T-helper 1 cell (primary cell): Measurements from ENCODE around the gene BSDC1.

Experiments used
- DNase-seq, 5 donors: peaks; one replicate each; pipeline ENCODE4 v3.0.0-alpha.2; 2012 to 2020

BSDC1 gene

DNA sequence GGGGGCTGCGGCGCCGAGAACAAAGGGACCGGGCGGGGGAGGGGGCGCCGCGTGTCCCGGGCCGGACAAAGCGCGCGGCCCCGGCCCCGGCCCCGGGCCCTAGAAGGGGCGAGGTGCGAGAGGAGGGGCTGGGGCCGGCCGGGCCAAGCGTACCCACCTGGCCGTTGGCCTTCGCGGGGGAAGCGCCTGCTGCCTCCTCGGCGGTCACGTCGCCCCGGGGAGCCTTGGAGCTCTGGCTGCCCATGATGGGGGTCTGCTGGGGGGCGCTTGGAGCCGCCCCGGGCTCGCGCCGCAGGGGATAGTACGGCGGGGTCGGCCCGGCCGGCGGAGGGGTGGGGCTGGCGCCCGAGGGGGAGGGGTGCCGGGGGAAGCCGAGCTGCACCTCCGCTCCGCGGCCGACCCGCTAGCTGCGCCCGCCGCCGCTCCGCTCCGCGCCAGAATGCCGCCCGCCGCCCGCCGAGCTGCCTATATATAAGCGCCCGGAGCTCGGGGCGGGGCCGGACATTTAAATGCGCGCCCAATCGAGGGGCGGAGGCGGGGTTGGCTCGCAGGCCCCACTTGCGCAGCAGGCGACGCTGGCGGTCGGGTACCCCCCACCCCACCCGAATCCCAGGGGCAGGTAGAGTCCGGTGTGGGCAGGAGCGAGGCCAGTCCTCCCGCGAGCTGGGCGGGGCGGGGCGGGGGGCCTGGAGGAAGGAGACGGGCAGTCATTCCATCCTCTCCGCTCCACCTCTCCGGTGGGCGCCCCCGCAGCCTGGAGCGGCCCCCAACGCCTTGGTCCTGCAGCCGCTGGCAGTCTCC is 58.3 kb downstream of the BSDC1 start, which contains the start of gene MARCKSL1:
Gene MARCKSL1, minus strand, starts transcription at position 444 of the 801 bp plus-strand sequence. Its CDS starts 200 bp downstream, at position 244.
- peak; percentile 74 to 83 (median 77) for DNase-seq

DNA sequence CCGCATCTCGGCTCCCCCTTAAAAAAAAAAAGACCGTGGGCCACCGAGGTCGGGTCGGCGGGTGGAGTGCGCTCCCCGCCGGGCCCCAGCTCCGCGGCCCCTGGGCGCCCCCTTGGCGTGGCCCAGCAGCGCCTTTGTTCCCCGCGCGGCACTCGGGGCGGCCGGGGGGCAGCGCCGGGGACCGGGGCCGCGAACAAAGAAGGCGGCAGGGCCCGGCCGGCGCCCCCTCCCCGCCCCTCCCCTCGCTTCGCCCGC is 58.8 kb downstream of the BSDC1 start:
- DNase-seq: no peak

DNA sequence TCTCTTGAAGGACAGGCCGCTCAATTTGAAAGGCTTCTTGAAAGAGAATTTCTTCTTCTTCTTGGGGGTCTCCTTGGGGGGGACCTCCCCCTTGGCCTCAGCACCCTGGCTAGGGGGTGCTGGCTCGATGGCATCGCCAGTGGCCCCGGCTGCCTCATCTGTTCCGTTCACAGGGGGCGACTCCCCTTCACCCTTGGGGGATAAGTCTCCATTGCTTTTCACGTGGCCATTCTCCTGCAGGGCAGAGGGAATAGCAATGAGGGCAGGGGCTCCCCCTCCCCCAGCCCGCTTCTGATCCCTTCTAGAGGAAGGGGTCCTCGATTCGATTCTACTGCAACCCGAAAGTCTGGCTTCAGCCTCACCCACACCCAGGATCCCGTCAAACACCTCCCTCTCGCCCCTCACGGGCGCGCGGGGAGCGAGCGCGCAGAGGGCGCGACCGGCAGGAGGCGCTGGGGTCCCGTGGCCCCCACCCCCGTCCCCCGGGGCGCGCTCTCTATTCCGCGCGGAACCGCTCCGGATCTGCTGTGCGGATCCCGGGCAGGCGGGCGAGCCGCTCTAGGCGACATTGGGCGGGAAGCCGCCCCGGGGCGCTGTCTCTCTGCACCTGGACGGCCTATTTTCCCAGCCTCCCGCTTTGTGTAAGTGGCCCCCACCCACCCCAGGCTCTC is 59.2 kb downstream of the BSDC1 start:
- DNase-seq: peak; percentile 46 to 74 (median 59)

DNA sequence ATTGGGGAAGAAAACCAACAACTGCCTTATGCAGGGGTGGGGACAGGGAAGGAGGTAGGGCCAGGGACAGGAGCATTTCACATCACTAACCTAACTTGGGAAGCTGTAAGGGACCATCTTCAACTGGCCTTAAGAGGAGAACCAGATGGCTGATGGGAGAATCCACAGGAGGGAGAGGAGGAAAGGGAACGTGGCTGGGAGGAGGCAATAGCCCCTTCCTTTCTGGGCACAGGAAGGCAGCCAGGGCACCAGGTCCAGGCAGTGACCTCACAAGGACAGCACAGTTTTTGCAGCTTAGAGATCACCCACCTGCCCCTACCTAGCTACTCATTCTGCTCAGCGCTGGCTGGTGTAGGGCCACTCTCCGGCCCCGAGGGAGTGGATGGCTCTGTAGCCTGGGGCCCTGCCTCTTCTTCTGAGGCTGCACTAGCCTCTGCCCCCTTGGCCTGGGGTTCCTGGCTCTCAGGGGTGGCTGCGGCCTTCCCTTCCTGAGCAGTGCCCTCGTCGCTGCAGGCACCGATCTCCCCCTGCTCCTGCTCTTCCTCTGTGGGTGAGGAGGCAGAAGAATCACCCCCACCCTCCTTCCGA is 59.9 kb downstream of the BSDC1 start:
- no peak for DNase-seq

DNA sequence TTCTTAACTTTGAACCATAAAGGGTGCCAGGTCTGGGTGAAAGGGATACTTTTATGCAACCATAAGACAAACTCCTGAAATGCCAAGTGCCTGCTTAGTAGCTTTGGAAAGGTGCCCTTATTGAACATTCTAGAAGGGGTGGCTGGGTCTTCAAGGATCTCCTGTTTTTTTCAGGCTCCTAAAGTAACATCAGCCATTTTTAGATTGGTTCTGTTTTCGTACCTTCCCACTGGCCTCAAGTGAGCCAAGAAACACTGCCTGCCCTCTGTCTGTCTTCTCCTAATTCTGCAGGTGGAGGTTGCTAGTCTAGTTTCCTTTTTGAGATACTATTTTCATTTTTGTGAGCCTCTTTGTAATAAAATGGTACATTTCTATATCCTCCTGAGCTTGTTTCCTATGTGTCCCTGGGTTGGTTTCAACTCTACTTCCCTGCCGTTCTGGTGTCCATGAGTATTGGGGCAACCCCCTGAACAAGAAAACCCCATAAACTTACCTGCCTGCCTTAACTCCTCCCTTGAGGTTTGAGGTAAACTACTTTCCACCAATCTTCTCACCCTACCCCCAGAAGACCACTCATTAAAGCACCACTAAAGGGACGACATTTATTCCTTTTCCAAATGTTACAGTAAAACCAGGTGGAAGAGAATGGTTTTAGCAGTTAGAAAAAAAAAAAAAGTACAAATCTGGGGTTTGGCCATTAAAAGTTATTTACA is 60.8 kb downstream of the BSDC1 start:
- no peak for DNase-seq

DNA sequence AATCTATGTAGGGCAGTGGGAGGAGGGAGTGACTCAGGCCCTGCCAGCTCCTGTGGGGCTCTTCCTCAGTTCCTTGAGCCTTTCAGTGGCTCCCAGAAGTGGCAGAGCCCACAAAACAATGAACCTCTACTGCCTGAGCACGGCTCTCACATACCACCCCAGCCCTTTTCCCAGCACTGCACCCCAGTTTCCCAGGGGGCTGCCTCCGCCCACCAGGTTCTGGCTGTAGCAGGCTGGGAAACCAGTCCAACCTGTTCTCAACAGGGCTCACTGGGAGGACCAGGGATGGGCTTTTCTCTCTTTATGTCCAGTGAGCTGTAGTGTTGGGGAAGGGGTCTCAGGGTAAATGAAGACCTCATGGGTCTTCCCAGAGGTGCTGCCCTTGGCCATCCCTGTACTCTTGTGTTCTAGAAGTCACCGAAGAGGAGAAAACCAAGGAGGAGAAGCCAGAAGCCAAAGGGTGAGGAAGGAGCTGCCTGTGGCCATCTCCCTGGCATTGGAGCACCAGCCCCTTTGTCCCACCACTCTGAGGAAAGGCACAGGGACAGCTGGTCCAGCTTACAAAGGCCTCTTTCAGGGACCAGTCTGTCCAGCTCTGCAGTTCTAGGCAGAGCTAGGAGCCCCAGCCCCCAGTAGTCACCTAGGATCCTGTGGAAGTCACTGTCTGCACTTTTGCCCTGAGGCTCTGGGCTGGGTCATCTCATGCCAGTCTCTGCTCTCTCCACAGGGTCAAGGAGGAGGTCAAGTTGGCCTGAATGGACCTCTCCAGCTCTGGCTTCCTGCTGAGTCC is 61.8 kb downstream of the BSDC1 start:
- no peak for DNase-seq

DNA sequence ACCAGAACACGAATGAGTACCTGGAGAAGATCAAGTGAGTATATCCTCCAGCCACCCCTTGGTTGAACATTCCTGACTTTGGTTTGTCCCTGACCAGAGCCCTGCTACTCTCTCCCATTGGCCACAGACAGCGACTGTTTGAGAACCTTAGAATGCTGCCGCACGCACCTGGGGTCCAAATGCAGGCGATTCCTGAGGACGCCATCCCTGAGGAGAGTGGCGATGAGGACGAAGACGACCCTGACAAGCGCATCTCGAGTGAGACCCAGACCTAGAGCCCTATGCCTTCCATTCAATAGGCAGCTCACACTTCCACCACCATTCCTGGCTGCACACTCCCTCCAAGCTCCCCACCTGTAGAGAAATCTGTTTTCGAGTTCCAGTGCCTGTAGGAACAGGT is 62.7 kb downstream of the BSDC1 start:
- no peak for DNase-seq

DNA sequence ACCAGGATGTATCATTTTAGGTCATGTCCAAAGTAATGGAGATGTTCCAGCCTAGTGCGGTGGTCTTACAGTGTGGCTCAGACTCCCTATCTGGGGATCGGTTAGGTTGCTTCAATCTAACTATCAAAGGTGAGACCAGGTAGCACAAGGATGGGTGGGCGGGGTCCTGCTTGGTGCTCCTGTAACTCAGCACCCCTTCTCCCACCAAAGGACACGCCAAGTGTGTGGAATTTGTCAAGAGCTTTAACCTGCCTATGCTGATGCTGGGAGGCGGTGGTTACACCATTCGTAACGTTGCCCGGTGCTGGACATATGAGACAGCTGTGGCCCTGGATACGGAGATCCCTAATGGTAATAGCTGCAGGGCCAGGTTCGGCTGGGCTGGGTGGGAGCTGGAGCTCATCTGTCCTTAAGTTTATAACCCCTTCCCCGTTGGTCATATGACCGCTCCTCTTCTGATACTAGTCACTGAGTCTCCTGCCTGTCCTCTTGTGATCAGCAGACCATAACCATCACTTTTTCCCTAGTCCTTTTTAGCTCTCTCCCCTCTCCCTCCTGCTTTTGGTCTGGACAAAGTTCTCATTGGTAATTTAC is 63.6 kb downstream of the BSDC1 start:
- DNase-seq: no peak

DNA sequence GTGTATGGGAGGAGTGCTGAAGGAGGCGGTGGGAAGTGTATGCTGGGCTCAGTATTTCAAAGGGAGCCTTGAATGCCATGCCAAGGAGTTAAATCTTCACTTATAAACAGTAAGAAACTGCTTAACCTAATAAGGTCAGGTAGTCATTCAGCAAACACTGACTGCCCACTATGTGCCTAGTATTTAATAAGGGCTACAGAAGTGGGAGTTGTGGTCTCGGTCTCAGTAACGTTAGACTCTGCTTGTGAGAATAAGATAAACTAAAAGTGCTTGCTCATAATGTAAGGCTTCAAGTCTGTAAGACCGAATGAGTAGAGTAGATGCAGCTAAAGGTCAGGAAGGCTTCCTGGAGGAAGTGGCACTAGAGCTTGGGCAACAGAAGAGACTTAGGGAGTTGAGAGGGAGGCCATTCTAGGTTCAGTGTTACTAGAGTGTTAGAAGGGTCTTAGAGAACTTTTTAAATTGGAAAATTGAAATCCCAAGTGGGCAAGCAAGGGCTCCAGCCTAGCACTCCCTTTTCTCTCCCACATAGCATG is 64.2 kb downstream of the BSDC1 start:
- no peak for DNase-seq

DNA sequence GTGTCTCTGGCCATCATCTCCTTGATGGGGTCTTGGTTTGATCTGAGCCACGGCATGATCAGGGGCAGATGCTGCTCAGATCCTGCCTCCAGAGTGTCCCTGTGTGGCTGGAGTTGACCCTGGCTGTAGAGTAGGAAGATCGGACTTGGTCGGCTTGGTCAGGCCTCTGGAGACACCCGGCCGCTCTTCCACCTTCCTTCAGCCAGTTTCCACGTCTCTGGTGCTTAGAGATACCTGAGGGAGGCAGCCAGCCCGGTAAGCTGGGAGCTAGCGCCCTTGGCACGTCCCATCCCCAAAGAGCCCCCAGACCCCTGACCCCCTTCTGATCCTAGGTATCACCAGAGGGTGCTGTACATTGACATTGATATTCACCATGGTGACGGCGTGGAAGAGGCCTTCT is 67.0 kb downstream of the BSDC1 start:
- DNase-seq: no peak

DNA sequence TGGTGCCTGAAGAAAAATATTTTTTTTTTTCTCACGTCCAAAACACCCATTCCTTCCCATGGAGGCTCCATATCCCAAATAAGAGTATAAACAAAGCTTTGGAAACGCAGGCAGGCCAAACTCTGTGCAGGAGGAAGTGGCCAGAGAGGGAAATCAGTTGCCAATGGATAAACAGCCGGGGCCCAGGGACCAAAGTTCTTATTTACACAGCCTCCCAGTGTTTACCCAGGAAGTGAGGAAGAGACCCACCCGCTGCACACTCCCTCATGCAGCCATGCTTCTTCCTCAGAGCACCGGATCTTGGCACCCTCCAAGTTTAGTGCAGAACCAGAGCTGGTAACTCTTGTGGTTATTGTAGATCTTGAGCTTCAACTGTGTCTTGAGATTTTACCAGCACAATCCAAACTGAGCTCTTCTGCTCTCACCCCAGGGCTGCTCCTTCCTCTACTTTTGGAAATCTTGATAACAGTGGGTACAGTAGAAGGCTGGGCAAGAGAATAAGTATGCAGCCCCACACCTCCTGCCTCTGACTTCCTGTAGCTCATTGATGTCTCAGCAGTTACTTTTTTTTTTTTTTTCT is 72.4 kb downstream of the BSDC1 start:
- peak in 2 of 5 donors; percentile 30 to 57 for DNase-seq

DNA sequence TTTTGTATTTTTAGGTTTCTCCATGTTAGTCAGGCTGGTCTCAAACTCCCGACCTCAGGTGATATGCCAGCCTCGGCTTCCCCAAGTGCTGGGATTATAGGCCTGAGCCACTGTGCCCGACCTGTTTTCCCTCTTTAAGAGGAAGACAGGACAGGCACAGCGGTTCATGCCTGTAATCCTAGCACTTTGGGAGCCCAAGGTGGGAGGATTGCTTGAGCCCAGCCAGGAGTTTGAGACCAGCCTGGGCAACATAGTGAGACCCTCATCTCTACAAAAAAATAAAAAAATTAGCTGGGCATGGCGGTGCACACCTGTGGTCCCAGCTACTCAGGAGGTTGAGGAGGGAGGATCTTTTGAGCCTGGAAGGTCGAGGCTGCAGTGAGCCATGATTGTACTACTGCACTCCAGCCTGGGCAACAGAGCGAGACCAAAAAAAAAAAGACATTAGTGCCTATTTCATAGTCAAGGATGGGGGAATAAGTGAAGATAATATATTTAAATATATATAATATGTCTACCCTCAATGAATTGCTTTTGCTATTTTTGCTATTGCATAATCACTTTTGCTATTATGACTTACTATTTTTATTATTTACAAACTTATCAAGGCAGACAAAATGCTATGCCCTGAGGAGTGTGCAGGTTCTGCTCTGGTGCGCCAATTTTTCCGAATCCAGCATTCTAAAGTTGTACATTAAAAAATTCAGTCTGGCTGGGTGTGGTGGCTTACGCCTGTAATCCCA is 75.9 kb downstream of the BSDC1 start:
- DNase-seq: no peak

DNA sequence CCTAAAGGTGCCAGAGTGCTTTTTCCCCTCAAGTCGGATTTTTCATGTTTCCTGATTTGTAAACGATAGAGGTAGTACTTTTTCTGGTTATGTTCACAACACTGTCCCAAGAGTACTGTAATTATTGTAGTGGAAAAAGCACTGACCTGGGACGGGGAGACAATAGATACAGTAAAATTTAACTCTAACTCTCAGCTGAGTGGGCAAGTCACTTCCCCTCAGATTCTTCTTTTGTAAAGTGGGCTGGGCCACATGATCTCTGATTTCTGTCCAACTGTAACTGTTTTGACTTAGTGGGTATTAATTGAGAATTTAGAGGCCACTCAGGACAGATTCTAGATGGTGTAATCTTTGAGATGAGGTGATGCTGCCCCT is 77.4 kb downstream of the BSDC1 start:
- DNase-seq: no peak
